H1 (cell line): ENCODE data around the gene TMIGD1. TPM values are rescaled to one million over a fixed set of nuclear protein-coding genes. Genes with fewer than 3 reads are reported as not detected.

ENCODE experiments used
- CTCF ChIA-PET: fragments of 300-600 bp; sonication (Branson Sonifier 250); formaldehyde crosslinking; loops from one replicate; lab custom pipeline; 2021; ENCODE audit not compliant: partially characterized antibody; lab: Charles Lee
- POLR2A ChIA-PET: fragments of 300-600 bp; sonication (Branson Sonifier 250); formaldehyde crosslinking; loops from one replicate; lab custom pipeline; 2021; ENCODE audit warnings: inconsistent platforms; ENCODE audit not compliant: partially characterized antibody; lab: Charles Lee
- DNase-seq, 2 experiments: peaks; one replicate each; pipeline versions ENCODE4 v3.0.0 to v3.0.0-alpha.2; 2010 to 2022; ENCODE audit warnings: low spot score in 2 of 2, low read depth in 1 of 2, mixed read lengths in 1 of 2
- FAIRE-seq: peaks from 2 replicates; lab custom pipeline; 2011; peaks lifted over from hg19 to GRCh38; lab: Jason Lieb, UNC
- H2AFZ ChIP-seq: 2 replicates; pipeline ENCODE4 v1.8.1; 2012; ENCODE audit warnings: low read length, inconsistent platforms
- H2AK5ac ChIP-seq: 2 replicates; pipeline ENCODE4 v1.6.1; 2013; ENCODE audit warnings: low read depth, low read length
- H2BK120ac ChIP-seq: replicated peaks from 2 replicates; pipeline ENCODE3; 2013; ENCODE audit warnings: low read depth, low read length, inconsistent platforms
- H2BK12ac ChIP-seq: 2 replicates; pipeline ENCODE4 v1.6.1; 2013; ENCODE audit warnings: low read depth, low read length
- H2BK15ac ChIP-seq: 2 replicates; pipeline ENCODE4 v1.6.1; 2013; ENCODE audit warnings: low read length
- H2BK20ac ChIP-seq: 2 replicates; pipeline ENCODE4 v1.6.1; 2013; ENCODE audit warnings: low read length
- H2BK5ac ChIP-seq: 2 replicates; pipeline ENCODE4 v1.6.1; 2013; ENCODE audit warnings: low read depth, low read length
- H3K14ac ChIP-seq: 2 replicates; pipeline ENCODE4 v1.6.1; 2013; ENCODE audit warnings: inconsistent platforms; ENCODE audit not compliant: insufficient read length
- H3K18ac ChIP-seq: 2 replicates; pipeline ENCODE4 v1.6.1; 2013; ENCODE audit warnings: low read length; ENCODE audit errors: extremely low read depth
- H3K23ac ChIP-seq: 2 replicates; pipeline ENCODE4 v1.6.1; 2013; ENCODE audit warnings: inconsistent platforms; ENCODE audit not compliant: insufficient read length
- H3K23me2 ChIP-seq: 2 replicates; pipeline ENCODE4 v1.6.1; 2013; ENCODE audit warnings: low read depth, low read length
- H3K27ac ChIP-seq: 2 replicates; pipeline ENCODE4 v1.6.1; 2011; ENCODE audit warnings: low read depth, low read length, inconsistent platforms
- H3K27me3 ChIP-seq, 4 experiments: replicated peaks in 1 of 4; 1 replicate in 1 of 4; 2 replicates in 3 of 4; pipeline versions ENCODE4 v1.6.1 to v1.8.1; 2011 to 2013; ENCODE audit warnings: low read length in 3 of 4, mild to moderate bottlenecking in 3 of 4, inconsistent platforms in 2 of 4, mixed read lengths in 2 of 4, moderate library complexity in 1 of 4; ENCODE audit not compliant: control insufficient read depth in 3 of 4, insufficient read depth in 3 of 4; ENCODE audit errors: extremely low read depth in 1 of 4
- H3K36me3 ChIP-seq, 4 experiments: 2 replicates each; pipeline versions ENCODE4 v1.6.1 to v1.8.1; 2011 to 2013; ENCODE audit warnings: mild to moderate bottlenecking in 4 of 4, low read length in 3 of 4, moderate library complexity in 2 of 4, control low read depth in 1 of 4, inconsistent platforms in 1 of 4; ENCODE audit not compliant: insufficient read depth in 4 of 4, control insufficient read depth in 2 of 4
- H3K4ac ChIP-seq: replicated peaks from 2 replicates; pipeline ENCODE3; 2013; ENCODE audit warnings: low read length, low read depth, mixed read lengths, inconsistent platforms; ENCODE audit not compliant: insufficient read length
- H3K4me1 ChIP-seq, 4 experiments: replicated peaks in 1 of 4; 1 replicate in 1 of 4; 2 replicates in 3 of 4; pipeline versions ENCODE4 v1.6.1 to v1.8.1; 2011 to 2013; ENCODE audit warnings: low read length in 3 of 4, inconsistent platforms in 2 of 4, mixed read lengths in 1 of 4; ENCODE audit not compliant: insufficient read depth in 4 of 4, control insufficient read depth in 3 of 4
- H3K4me2 ChIP-seq, 2 experiments: 2 replicates each; pipeline versions ENCODE4 v1.6.1 to v1.8.1; 2011 to 2013; ENCODE audit warnings: low read depth in 2 of 2, low read length in 2 of 2, control low read depth in 1 of 2, inconsistent platforms in 1 of 2, mild to moderate bottlenecking in 1 of 2; ENCODE audit not compliant: insufficient read depth in 1 of 2
- H3K4me3 ChIP-seq, 4 experiments: fragments of 200-600, 300-600 bp in 1 of 4; sonication (generic), shearing (Covaris generic), sonication (Bioruptor Twin) in 1 of 4; 2 replicates each; pipeline versions ENCODE4 v1.5.1 to v1.8.1; 2011 to 2016; ENCODE audit warnings: low read length in 4 of 4, low read depth in 3 of 4, control low read depth in 2 of 4, inconsistent platforms in 2 of 4, mild to moderate bottlenecking in 2 of 4, mixed read lengths in 1 of 4, moderate library complexity in 1 of 4; ENCODE audit not compliant: insufficient read depth in 2 of 4; ENCODE audit errors: extremely low read depth in 1 of 4
- H3K56ac ChIP-seq: replicated peaks from 2 replicates; pipeline ENCODE3; 2013; ENCODE audit warnings: low read depth, mild to moderate bottlenecking, mixed read lengths, low read length, inconsistent platforms; ENCODE audit not compliant: insufficient read length
- H3K79me1 ChIP-seq: 2 replicates; pipeline ENCODE4 v1.6.1; 2013; ENCODE audit warnings: low read depth, low read length, control low read depth
- H3K79me2 ChIP-seq, 2 experiments: 2 replicates each; pipeline versions ENCODE4 v1.6.1 to v1.8.1; 2012 to 2013; ENCODE audit warnings: low read length in 2 of 2, mild to moderate bottlenecking in 2 of 2, inconsistent platforms in 1 of 2; ENCODE audit not compliant: insufficient read depth in 2 of 2, control insufficient read depth in 1 of 2
- H3K9ac ChIP-seq, 4 experiments: replicated peaks in 1 of 4; 1 replicate in 1 of 4; 2 replicates in 3 of 4; pipeline versions ENCODE4 v1.6.1 to v1.8.1; 2011 to 2013; ENCODE audit warnings: low read depth in 3 of 4, low read length in 3 of 4, control low read depth in 2 of 4, mild to moderate bottlenecking in 2 of 4, moderate library complexity in 2 of 4, inconsistent platforms in 1 of 4; ENCODE audit errors: extremely low read depth in 1 of 4
- H3K9me3 ChIP-seq, 2 experiments: 2 replicates each; pipeline versions ENCODE4 v1.6.1 to v1.8.1; 2012 to 2013; ENCODE audit warnings: mild to moderate bottlenecking in 2 of 2, moderate library complexity in 2 of 2, control low read depth in 1 of 2, inconsistent platforms in 1 of 2, low read depth in 1 of 2, low read length in 1 of 2, mixed read lengths in 1 of 2; ENCODE audit not compliant: insufficient read depth in 2 of 2
- H4K20me1 ChIP-seq, 2 experiments: replicated peaks in 1 of 2; 2 replicates each; pipeline versions ENCODE3 to v1.8.1; 2011 to 2013; ENCODE audit warnings: inconsistent platforms in 2 of 2, low read length in 2 of 2, mild to moderate bottlenecking in 1 of 2; ENCODE audit not compliant: insufficient read depth in 2 of 2, control insufficient read depth in 1 of 2
- H4K5ac ChIP-seq: 2 replicates; pipeline ENCODE4 v1.6.1; 2013; ENCODE audit warnings: low read length, low read depth, mixed read lengths, inconsistent platforms; ENCODE audit not compliant: insufficient read length
- H4K8ac ChIP-seq: 2 replicates; pipeline ENCODE4 v1.8.0; 2013; ENCODE audit warnings: mild to moderate bottlenecking, moderate library complexity, low read length, inconsistent platforms; ENCODE audit not compliant: insufficient read depth; ENCODE audit errors: extremely low read depth
- H4K91ac ChIP-seq: replicated peaks from 2 replicates; pipeline ENCODE3; 2013; ENCODE audit warnings: low read length, mixed read lengths, inconsistent platforms; ENCODE audit not compliant: insufficient read length
- ASH2L ChIP-seq: fragments of 200-600, 300-600 bp; sonication (generic); IDR thresholded peaks from one replicate; pipeline ENCODE4 v1.7.1; 2017; ENCODE audit warnings: low read length
- BCL11A ChIP-seq, 2 experiments: IDR thresholded peaks; one replicate each; pipeline ENCODE4 v1.6.1; 2011; ENCODE audit warnings: low read depth in 2 of 2, low read length in 2 of 2, mild to moderate bottlenecking in 2 of 2
- CHD1 ChIP-seq: IDR thresholded peaks from 2 replicates; pipeline ENCODE4 v1.6.1; 2012; ENCODE audit warnings: low read depth, low read length, improper control_type of control experiment
- CTBP2 ChIP-seq: IDR thresholded peaks from 2 replicates; pipeline ENCODE4 v1.7.0; 2011; ENCODE audit warnings: borderline replicate concordance, mild to moderate bottlenecking, moderate library complexity, mixed read lengths, low read length; ENCODE audit not compliant: insufficient read depth, insufficient read length
- GTF2F1 ChIP-seq: IDR thresholded peaks from 2 replicates; pipeline ENCODE4 v1.6.1; 2012; ENCODE audit warnings: low read depth, low read length, improper control_type of control experiment, borderline replicate concordance
- POLR2A ChIP-seq, 2 experiments: IDR thresholded peaks; 1 replicate in 1 of 2; 2 replicates in 1 of 2; pipeline ENCODE4 v1.6.1; 2011; ENCODE audit warnings: low read depth in 2 of 2, low read length in 2 of 2, mild to moderate bottlenecking in 2 of 2; ENCODE audit errors: control extremely low read depth in 1 of 2
- SIN3A ChIP-seq, 2 experiments: IDR thresholded peaks in 1 of 2; conservative IDR thresholded peaks in 1 of 2; 2 replicates each; pipeline ENCODE4 v1.6.1; 2011 to 2012; ENCODE audit warnings: low read length in 2 of 2, improper control_type of control experiment in 1 of 2, low read depth in 1 of 2, mild to moderate bottlenecking in 1 of 2
- SIX5 ChIP-seq: IDR thresholded peaks from 2 replicates; pipeline ENCODE4 v1.6.1; 2011; ENCODE audit warnings: mild to moderate bottlenecking, low read depth, low read length
- SRF ChIP-seq: IDR thresholded peaks from 2 replicates; pipeline ENCODE4 v1.6.1; 2011; ENCODE audit warnings: mild to moderate bottlenecking, low read depth, low read length, moderate library complexity
- TBP ChIP-seq: IDR thresholded peaks from 2 replicates; pipeline ENCODE4 v1.6.1; 2011; ENCODE audit warnings: low read depth, low read length, improper control_type of control experiment
- YY1 ChIP-seq: IDR thresholded peaks from 2 replicates; pipeline ENCODE4 v1.6.1; 2011; ENCODE audit warnings: low read depth, mild to moderate bottlenecking, low read length
- WGBS, 2 experiments: shearing (Covaris generic) in 1 of 2; methylation state at CpG; one replicate each; pipeline versions ENCODE4 v1.1.6 to v1.1.7; 2013 to 2015; ENCODE audit warnings: low lambda C conversion rate in 2 of 2, mixed read lengths in 2 of 2, inconsistent platforms in 1 of 2, low coverage in 1 of 2, missing lambda C conversion rate in 1 of 2; ENCODE audit not compliant: insufficient replicate concordance in 2 of 2, insufficient coverage in 1 of 2, insufficient read length in 1 of 2; ENCODE audit errors: extremely low coverage in 1 of 2, missing lambda C conversion rate in 1 of 2; 5-methylcytosine and 5-hydroxymethylcytosine counted together
- polyA plus RNA-seq, 7 experiments: library from polyadenylated mRNA; depleted of rRNA in 3 of 7; stranded (reverse) in 5 of 7; unstranded in 2 of 7; fragments of >200 nt in 5 of 7; fragments of 200-250 nt in 2 of 7; gene quantifications; 1 replicate in 5 of 7; 2 replicates in 1 of 7; 4 replicates in 1 of 7; pipeline versions ENCODE4 v1.2.1 to v1.2.3, GENCODE V29; 2011 to 2013; ENCODE audit warnings: missing spikeins in 2 of 7, mixed read lengths in 2 of 7
- total RNA-seq: library from RNA; stranded (reverse); fragmentation: NEBNext Ultra II Directional; extraction: Animal tissue kit (Norgen Biotek cat#: 25700); gene quantifications from 2 replicates; pipeline ENCODE4 v1.2.1, GENCODE V29; 2021
- TF ChIP-seq, protein P1 (sequence below): IDR thresholded peaks from 2 replicates; pipeline ENCODE4 v1.6.1; 2012; ENCODE audit warnings: low read length, inconsistent platforms
- TF ChIP-seq, protein P2 (sequence below): IDR thresholded peaks from 2 replicates; pipeline ENCODE4 v1.6.1; 2012; ENCODE audit warnings: inconsistent platforms

Gene TMIGD1
- total and polyA plus RNA-seq, 2 of the 8 experiments (the other 6 are each of a cell fraction or from before 2014, with no cell fraction given), result not detected

DNA sequence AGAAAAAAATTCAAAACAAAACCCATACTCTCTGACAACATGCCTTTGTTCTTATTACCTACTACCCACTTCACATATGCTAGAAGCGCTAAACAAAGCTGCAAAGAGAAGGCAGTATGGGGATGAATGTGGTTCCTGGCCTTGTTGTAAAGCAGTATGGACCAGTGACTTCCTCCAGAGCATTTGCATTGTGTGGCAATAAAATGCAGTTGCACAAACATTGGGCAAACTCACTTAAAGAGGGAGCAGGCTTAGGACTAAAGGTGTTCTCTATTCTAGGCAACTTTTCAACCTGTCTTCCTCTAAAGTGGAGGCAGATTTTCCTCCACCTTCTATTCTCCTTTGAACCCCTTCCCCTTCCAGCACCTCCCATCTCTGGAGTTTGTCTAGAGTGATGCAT is 17.1 kb downstream of the TMIGD1 start:
- CTCF ChIA-PET, result interaction anchor here (1.3 kb wide), 1 partner anchor 192 kb away, joined by 3 read pairs; no protein-coding TSS in a partner anchor
- TF ChIP-seq POLR2A (IDR thresholded peaks at IDR 0.05; ENCODE audit: control extremely low read depth in 1 of 2, low read depth in 2 of 2, low read length in 2 of 2) (no peak), SRF (no peak), BCL11A (IDR thresholded peaks at IDR 0.05; ENCODE audit: low read depth in 2 of 2, low read length in 2 of 2) (no peak), CTBP2 (no peak), GTF2F1 (no peak), SIN3A (conservative IDR thresholded peaks at IDR 0.05 in 1 of 2, IDR thresholded peaks at IDR 0.05 in 1 of 2; ENCODE audit: low read depth in 1 of 2, low read length in 2 of 2) (no peak), CHD1 (no peak), ASH2L (no peak), YY1 (no peak), SIX5 (no peak), TBP (no peak)
- TF ChIP-seq, protein P1, sequence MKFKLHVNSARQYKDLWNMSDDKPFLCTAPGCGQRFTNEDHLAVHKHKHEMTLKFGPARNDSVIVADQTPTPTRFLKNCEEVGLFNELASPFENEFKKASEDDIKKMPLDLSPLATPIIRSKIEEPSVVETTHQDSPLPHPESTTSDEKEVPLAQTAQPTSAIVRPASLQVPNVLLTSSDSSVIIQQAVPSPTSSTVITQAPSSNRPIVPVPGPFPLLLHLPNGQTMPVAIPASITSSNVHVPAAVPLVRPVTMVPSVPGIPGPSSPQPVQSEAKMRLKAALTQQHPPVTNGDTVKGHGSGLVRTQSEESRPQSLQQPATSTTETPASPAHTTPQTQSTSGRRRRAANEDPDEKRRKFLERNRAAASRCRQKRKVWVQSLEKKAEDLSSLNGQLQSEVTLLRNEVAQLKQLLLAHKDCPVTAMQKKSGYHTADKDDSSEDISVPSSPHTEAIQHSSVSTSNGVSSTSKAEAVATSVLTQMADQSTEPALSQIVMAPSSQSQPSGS, result no peak
- TF ChIP-seq, protein P2, sequence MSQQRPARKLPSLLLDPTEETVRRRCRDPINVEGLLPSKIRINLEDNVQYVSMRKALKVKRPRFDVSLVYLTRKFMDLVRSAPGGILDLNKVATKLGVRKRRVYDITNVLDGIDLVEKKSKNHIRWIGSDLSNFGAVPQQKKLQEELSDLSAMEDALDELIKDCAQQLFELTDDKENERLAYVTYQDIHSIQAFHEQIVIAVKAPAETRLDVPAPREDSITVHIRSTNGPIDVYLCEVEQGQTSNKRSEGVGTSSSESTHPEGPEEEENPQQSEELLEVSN, result no peak

More for the DNA sequence above, 17.1 kb downstream of the TMIGD1 start:
- H3K4ac ChIP-seq, result no peak overlapping the region
- no peaks in the 10 kb centered on the region for H3K36me3 ChIP-seq
- no peaks in the 10 kb centered on the region for H3K9me3 ChIP-seq
- no peak overlapping the region for H2BK15ac ChIP-seq
- no peaks in the 10 kb centered on the region for H3K23me2 ChIP-seq
- FAIRE-seq (no peak), DNase-seq (no peak)
- no peak overlapping the region for H4K5ac ChIP-seq
- no peak overlapping the region for H2BK12ac ChIP-seq
- H4K91ac ChIP-seq, result no peak overlapping the region
- no peak overlapping the region for H3K18ac ChIP-seq
- H3K4me2 ChIP-seq, result no peak overlapping the region
- no peak overlapping the region for H2AFZ ChIP-seq
- 91% methylated on average over 1 of the region's 1 CpG; no CpG with 5 or more reads in 1 of the 2 experiments for WGBS, 2 experiments
- no peak overlapping the region for H2BK5ac ChIP-seq
- H2AK5ac ChIP-seq, result no peak overlapping the region
- H3K79me2 ChIP-seq, result no peaks in the 10 kb centered on the region
- H3K27ac ChIP-seq, result no peak overlapping the region
- no peaks in the 10 kb centered on the region for H3K27me3 ChIP-seq
- no peak overlapping the region for H3K9ac ChIP-seq
- H3K14ac ChIP-seq, result no peak overlapping the region
- H3K4me1 ChIP-seq, result no peaks in the 10 kb centered on the region
- H2BK120ac ChIP-seq, result no peak overlapping the region
- H3K56ac ChIP-seq, result no peak overlapping the region
- H4K20me1 ChIP-seq, result no peaks in the 10 kb centered on the region
- H3K23ac ChIP-seq, result no peak overlapping the region
- no peak overlapping the region for H4K8ac ChIP-seq
- POLR2A ChIA-PET, result no interaction called here
- no peaks in the 10 kb centered on the region for H3K79me1 ChIP-seq
- H2BK20ac ChIP-seq, result no peak overlapping the region
- no peak overlapping the region for H3K4me3 ChIP-seq
